Measurements from ENCODE around the gene PIGU. TPM values are rescaled to one million over a fixed set of nuclear protein-coding genes. Genes with fewer than 3 reads are reported as not detected.
A peak's percentile ranks its signal among the peaks of the same experiment; 100 is the strongest.

The PIGU gene
- total and polyA plus RNA-seq, 8 donors: 4.1 to 20.4 (median 7.9) TPM

DNA sequence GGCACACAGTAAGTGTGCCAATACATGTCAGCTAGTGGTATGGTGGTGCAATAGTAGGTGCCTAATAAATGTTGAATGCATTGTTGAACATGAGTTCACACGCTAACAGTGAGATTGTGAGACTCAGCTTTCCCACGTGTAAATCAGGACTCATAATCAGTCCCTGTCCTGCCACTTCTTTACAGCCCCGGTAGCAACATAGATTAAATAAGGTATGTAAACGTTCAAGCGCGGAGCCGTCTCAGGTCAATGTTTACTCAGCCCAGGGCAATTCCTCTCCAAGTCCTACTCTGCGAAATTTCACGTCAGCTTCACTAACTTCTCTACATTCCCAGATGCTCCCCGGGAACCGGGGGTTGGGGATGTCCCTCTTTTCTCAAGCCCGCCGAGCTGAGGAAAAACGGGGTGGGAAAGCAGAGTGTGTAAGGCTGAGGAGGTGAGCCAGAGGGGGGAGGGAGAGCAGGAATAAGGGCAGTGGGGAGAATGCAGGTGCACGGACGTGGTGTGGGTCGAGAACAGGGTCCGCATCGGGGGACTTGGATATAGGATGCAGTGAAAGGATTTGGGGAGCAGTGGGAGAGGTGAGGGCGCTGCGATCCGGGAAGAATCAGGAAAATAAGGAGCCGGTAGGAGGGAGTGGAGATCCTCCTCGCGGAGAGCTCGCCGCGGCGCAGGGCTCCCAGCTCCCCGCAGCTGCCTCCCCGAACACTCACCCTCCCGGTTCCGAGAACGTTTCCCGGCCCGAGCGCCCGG, 26.7 kb upstream of the PIGU start:
- TF ChIP-seq, protein P1, sequence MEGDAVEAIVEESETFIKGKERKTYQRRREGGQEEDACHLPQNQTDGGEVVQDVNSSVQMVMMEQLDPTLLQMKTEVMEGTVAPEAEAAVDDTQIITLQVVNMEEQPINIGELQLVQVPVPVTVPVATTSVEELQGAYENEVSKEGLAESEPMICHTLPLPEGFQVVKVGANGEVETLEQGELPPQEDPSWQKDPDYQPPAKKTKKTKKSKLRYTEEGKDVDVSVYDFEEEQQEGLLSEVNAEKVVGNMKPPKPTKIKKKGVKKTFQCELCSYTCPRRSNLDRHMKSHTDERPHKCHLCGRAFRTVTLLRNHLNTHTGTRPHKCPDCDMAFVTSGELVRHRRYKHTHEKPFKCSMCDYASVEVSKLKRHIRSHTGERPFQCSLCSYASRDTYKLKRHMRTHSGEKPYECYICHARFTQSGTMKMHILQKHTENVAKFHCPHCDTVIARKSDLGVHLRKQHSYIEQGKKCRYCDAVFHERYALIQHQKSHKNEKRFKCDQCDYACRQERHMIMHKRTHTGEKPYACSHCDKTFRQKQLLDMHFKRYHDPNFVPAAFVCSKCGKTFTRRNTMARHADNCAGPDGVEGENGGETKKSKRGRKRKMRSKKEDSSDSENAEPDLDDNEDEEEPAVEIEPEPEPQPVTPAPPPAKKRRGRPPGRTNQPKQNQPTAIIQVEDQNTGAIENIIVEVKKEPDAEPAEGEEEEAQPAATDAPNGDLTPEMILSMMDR (IDR thresholded peaks at IDR 0.05): no peak
- ATAC-seq: peak; percentile 6 to 39 (median 21)
- Histone ChIP-seq H3K27ac (peak overlapping the region; percentile 98 to 100 (median 98)), H3K36me3 (no peaks in the 10 kb centered on the region), H3K4me1 (peaks cover 0 to 11% (median 0%) of the 10 kb centered on the region in 3 donors), H3K9me3 (no peaks in the 10 kb centered on the region), H3K27me3 (no peaks in the 10 kb centered on the region), H3K4me3 (peak overlapping the region; percentile 71 to 96 (median 90))
- FAIRE-seq: no peak
- peak in 5 of 6 donors; percentile 38 to 60 (median 46) for DNase-seq
- WGBS, 2 donors: 0 to 1% methylated on average over 33 to 35 of the region's 38 CpGs
- intact Hi-C loops (cut with DNase I): loop anchor here in 1 of 3 donors (10.0 kb wide), 1 partner anchor 159 kb away; no protein-coding TSS in a partner anchor

DNA sequence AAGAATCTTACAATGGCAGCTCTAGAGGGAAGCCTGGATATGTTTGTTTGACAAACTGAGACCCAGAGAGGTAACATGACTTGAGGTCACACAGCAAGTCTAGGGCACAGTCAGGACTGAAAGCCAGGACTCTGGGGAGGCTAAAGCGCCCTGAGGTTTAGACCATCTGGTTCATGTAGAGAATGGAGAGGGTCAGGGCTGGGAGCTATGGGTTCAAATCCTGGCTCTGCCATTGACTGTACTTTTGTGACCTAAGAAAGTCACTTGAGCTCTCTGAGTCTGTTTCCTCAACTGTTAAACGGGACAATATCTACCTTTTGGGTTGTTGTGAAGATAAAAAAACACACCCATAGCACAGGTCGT, 26.1 kb upstream of the PIGU start:
- Histone ChIP-seq H3K4me1 (peaks cover 0 to 11% (median 0%) of the 10 kb centered on the region in 3 donors), H3K27me3 (no peaks in the 10 kb centered on the region), H3K9me3 (no peaks in the 10 kb centered on the region), H3K27ac (no peak overlapping the region), H3K36me3 (no peaks in the 10 kb centered on the region), H3K4me3 (no peak overlapping the region)
- DNase-seq (no peak), ATAC-seq (no peak), FAIRE-seq (no peak)
- TF ChIP-seq, protein P1 (IDR thresholded peaks at IDR 0.05): no peak
- intact Hi-C loops (cut with DNase I): loop anchor here in 1 of 3 donors (10.0 kb wide), 1 partner anchor 158 kb away; no protein-coding TSS in a partner anchor
- 27 to 28% methylated on average over 3 of the region's 3 CpGs for WGBS, 2 donors

DNA sequence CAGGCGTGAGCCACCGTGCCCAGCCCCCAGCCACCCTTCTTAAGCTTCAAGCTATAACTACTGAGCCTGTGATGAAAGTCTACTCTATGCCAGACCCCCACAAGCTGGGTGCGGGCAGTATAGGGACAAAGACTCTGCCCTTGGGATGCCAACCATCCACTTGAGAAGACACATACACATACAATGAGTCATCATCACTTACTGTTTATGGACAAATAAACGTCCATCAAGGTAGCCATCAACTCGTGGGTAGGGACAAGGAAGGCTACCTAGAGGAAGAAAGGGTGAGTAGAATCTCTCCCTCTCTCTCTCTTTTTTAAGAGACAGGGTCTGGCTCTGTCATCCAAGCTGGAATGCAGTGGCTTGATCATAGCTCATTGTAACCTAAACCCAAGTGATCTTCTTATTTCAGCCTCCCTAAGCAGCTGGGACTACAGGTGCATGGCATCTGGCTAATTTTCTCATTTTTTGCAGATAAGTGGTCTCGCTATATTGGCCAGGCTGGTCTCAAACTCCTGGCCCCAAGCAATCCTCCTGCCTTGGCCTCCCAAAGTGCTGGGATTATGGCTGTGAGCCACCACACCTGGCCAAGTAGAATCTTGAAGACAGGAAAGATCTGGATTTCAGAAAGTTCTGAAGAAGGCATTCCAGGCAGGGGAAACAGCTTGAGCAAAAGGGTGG, 24.7 kb upstream of the PIGU start:
- TF ChIP-seq, protein P1 (IDR thresholded peaks at IDR 0.05): no peak
- Histone ChIP-seq H3K9me3 (no peaks in the 10 kb centered on the region), H3K27me3 (no peaks in the 10 kb centered on the region), H3K4me1 (peaks cover 0 to 11% (median 0%) of the 10 kb centered on the region in 3 donors), H3K27ac (no peak overlapping the region), H3K36me3 (no peaks in the 10 kb centered on the region), H3K4me3 (no peak overlapping the region)
- 75 to 76% methylated on average over 6 of the region's 6 CpGs for WGBS, 2 donors
- DNase-seq (no peak), ATAC-seq (no peak), FAIRE-seq (no peak)
- intact Hi-C loops (cut with DNase I): loop anchor here in 1 of 3 donors (10.0 kb wide), 1 partner anchor 157 kb away; no protein-coding TSS in a partner anchor

DNA sequence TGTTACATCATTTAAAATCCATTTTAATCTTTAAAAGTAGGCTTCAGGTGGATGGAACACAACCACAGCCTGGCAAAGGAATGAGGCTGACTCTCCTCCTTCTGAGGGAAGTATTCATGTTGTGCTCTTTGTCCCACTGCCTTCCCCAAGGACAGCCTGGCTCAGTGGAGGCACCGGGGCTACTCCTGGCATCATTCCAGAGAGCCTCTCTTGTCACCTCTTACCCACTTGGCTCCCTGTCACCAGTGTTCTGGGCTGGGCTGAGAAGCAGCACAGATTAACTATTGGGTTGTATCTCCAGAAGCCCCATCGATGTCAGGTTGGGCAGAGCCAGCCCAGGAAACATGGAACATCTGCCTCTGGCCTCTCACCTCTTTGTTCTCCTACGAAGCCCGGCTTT, 16.5 kb upstream of the PIGU start:
- TF ChIP-seq, protein P1 (IDR thresholded peaks at IDR 0.05): no peak
- no peak overlapping the region for H3K27ac ChIP-seq
- H3K36me3 ChIP-seq: no peaks in the 10 kb centered on the region
- ATAC-seq: no peak
- no peaks in the 10 kb centered on the region for H3K9me3 ChIP-seq
- FAIRE-seq: no peak
- DNase-seq: no peak
- H3K4me3 ChIP-seq: no peak overlapping the region
- intact Hi-C loops (cut with DNase I): no loop called here
- no peaks in the 10 kb centered on the region for H3K4me1 ChIP-seq
- WGBS, 2 donors: 35 to 44% methylated on average over 4 of the region's 4 CpGs
- H3K27me3 ChIP-seq: no peaks in the 10 kb centered on the region

Data from pancreas (tissue), 10 donors.